HEK293T (cell line): ENCODE results near the gene MEAK7.

Source experiments
- ARNT ChIP-seq: fragments of 450-650 bp; IDR thresholded peaks from 2 replicates; pipeline ENCODE4 v1.6.1; 2017; ENCODE audit warnings: mild to moderate bottlenecking
- BHLHE40 ChIP-seq: fragments of 450-650 bp; IDR thresholded peaks from 2 replicates; pipeline ENCODE4 v1.6.1; 2016; ENCODE audit warnings: mild to moderate bottlenecking, moderate library complexity, borderline replicate concordance
- CTBP1 ChIP-seq: fragments of 450-650 bp; IDR thresholded peaks from 2 replicates; pipeline ENCODE4 v1.6.1; 2016; ENCODE audit warnings: borderline replicate concordance
- ELF4 ChIP-seq: fragments of 450-650 bp; IDR thresholded peaks from 2 replicates; pipeline ENCODE4 v1.6.1; 2017; ENCODE audit warnings: antibody characterized with exemption
- FOXA1 ChIP-seq: fragments of 450-650 bp; IDR thresholded peaks from 2 replicates; pipeline ENCODE4 v1.6.1; 2016; ENCODE audit warnings: mild to moderate bottlenecking
- FOXK2 ChIP-seq: fragments of 450-650 bp; IDR thresholded peaks from 2 replicates; pipeline ENCODE4 v1.6.1; 2016; ENCODE audit warnings: mild to moderate bottlenecking
- FOXM1 ChIP-seq: fragments of 450-650 bp; IDR thresholded peaks from 2 replicates; pipeline ENCODE4 v1.6.1; 2017; ENCODE audit warnings: mild to moderate bottlenecking, borderline replicate concordance
- LEF1 ChIP-seq: fragments of 450-650 bp; IDR thresholded peaks from 2 replicates; pipeline ENCODE4 v1.6.1; 2017; ENCODE audit warnings: mild to moderate bottlenecking, borderline replicate concordance
- NFRKB ChIP-seq: fragments of 450-650 bp; IDR thresholded peaks from 2 replicates; pipeline ENCODE4 v1.6.1; 2016; ENCODE audit warnings: mild to moderate bottlenecking, moderate library complexity
- PKNOX1 ChIP-seq: fragments of 450-650 bp; IDR thresholded peaks from 2 replicates; pipeline ENCODE4 v1.6.1; 2016
- SP1 ChIP-seq: fragments of 450-650 bp; IDR thresholded peaks from 2 replicates; pipeline ENCODE4 v1.6.1; 2017
- SUZ12 ChIP-seq: fragments of 450-650 bp; IDR thresholded peaks from 2 replicates; pipeline ENCODE4 v1.6.1; 2016; ENCODE audit warnings: mild to moderate bottlenecking
- TARDBP ChIP-seq: fragments of 450-650 bp; IDR thresholded peaks from 2 replicates; pipeline ENCODE4 v1.6.1; 2016
- ZNF384 ChIP-seq: fragments of 450-650 bp; IDR thresholded peaks from 2 replicates; pipeline ENCODE4 v1.6.1; 2016

- no peak for TF ChIP-seq FOXM1
- no peak for TF ChIP-seq LEF1
- TF ChIP-seq ELF4 = no peak
- no peak for TF ChIP-seq BHLHE40
- no peak for TF ChIP-seq CTBP1
- no peak for TF ChIP-seq ZNF384
- no peak for TF ChIP-seq FOXK2
- TF ChIP-seq SUZ12 = no peak
- no peak for TF ChIP-seq SP1
- TF ChIP-seq FOXA1 = no peak
- no peak for TF ChIP-seq TARDBP
- no peak for TF ChIP-seq NFRKB
- no peak for TF ChIP-seq ARNT
- TF ChIP-seq PKNOX1 = no peak
Measured at GRCh38 chr16:84532855-84533486, 28.5 kb upstream of the MEAK7 start.
